Renal pelvis (tissue), 4 donors: ENCODE data around the gene ANKRD63. TPM values are rescaled to one million over a fixed set of nuclear protein-coding genes. Genes with fewer than 3 reads are reported as not detected.

Source experiments
- DNase-seq: peaks from one replicate; pipeline ENCODE4 v3.0.0-alpha.2; 2013
- polyA plus RNA-seq, 3 donors: library from polyadenylated mRNA; unstranded; fragments of 120-200 nt; gene quantifications; one replicate each; pipeline ENCODE4 v1.2.1, GENCODE V29; 2013; ENCODE audit not compliant: insufficient read length in 3 of 3

Gene ANKRD63
- polyA plus RNA-seq, 3 donors, result 0.34 to 0.40 TPM; not detected in 1

- peak; percentile 28 for DNase-seq
These were observed 30.9 kb upstream of the ANKRD63 start for GRCh38 chr15:40313531-40314398.

- DNase-seq, result no peak
These were observed 29.7 kb upstream of the ANKRD63 start for GRCh38 chr15:40312370-40313158.

- DNase-seq, result no peak
These were observed 28.1 kb upstream of the ANKRD63 start for GRCh38 chr15:40310993-40311392.

GRCh38 chr15:40310001-40310959, 27.4 kb upstream of the ANKRD63 start:
- DNase-seq, result peak; percentile 38

GRCh38 chr15:40309344-40309862, 26.5 kb upstream of the ANKRD63 start:
- no peak for DNase-seq

GRCh38 chr15:40307421-40308211, 24.8 kb upstream of the ANKRD63 start, which contains the start of gene PLCB2:
PLCB2 (minus strand) TSS chr15:40307935; CDS start chr15:40307672, 263 bp downstream.
- no peak for DNase-seq

GRCh38 chr15:40306908-40307307, 24.0 kb upstream of the ANKRD63 start:
- DNase-seq, result no peak

- no peak for DNase-seq
These were observed 23.5 kb upstream of the ANKRD63 start for GRCh38 chr15:40306371-40306770.

GRCh38 chr15:40305281-40305680, 22.4 kb upstream of the ANKRD63 start:
- no peak for DNase-seq

GRCh38 chr15:40303576-40303975, 20.7 kb upstream of the ANKRD63 start:
- DNase-seq, result no peak

GRCh38 chr15:40302981-40303380, 20.1 kb upstream of the ANKRD63 start:
- no peak for DNase-seq

- DNase-seq, result no peak
These were observed 19.5 kb upstream of the ANKRD63 start for GRCh38 chr15:40302288-40302886.

- DNase-seq, result no peak
These were observed 18.8 kb upstream of the ANKRD63 start for GRCh38 chr15:40301467-40302179.

- no peak for DNase-seq
These were observed 17.9 kb upstream of the ANKRD63 start for GRCh38 chr15:40300771-40301170.

GRCh38 chr15:40300367-40300766, 17.5 kb upstream of the ANKRD63 start:
- no peak for DNase-seq

GRCh38 chr15:40298216-40298935, 15.5 kb upstream of the ANKRD63 start:
- no peak for DNase-seq

- no peak for DNase-seq
These were observed 14.5 kb upstream of the ANKRD63 start for GRCh38 chr15:40297356-40297755.

GRCh38 chr15:40296561-40297230, 13.8 kb upstream of the ANKRD63 start:
- DNase-seq, result no peak
